Fibroblast of skin of right biceps (primary cell): ENCODE data around the gene SSTR5.
A peak's percentile ranks its signal among the peaks of the same experiment; 100 is the strongest.
"Not testable (repeated sequence)": the region's sequence is repeated elsewhere in the genome, so short reads cannot be mapped to it uniquely, and the experiment has no call there.

Experiments
- DNase-seq: peaks from one replicate; pipeline ENCODE4 v3.0.0-alpha.2; 2013

Gene SSTR5

DNA sequence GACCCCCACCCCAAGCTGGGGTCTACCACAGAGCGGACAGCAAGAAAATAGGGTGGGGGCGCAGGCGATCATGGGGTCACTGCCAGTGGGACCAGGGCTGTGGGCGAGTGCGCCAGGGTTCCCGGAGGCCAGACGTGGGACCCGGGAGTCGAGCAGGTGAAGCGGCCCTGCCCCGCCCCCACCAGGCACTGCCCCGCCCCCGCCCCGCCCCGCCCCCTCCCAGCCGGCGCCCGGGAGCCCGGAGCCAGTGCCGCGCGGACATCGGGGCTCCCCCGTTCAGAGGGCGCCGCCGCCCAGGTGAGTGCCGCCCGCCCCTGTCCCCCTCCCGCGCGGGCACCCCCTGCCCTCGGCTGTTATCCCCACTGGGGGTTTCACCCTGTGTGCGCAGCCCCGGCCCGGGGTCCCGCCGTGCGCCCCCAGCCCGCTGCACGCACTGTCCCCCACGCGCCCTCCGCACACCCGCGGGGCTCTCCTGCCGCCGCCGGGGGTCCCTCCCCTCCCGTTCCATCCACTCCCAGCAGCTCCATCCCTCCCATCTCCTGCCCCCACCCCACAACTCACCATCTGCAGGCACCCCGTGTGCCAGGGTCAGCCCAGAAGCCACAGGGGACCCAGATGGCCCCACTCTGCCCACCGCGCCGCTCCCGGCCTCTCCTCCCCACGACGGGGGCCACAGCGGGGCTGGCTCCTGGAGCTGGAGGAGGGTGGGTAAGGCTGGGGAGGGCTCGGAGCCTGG lies at the start of gene SSTR5:
SSTR5 (plus strand) TSS at position 222 of the 736 bp plus-strand sequence. CDS start 6,122 bp downstream, outside the sequence.
- DNase-seq: no peak

DNA sequence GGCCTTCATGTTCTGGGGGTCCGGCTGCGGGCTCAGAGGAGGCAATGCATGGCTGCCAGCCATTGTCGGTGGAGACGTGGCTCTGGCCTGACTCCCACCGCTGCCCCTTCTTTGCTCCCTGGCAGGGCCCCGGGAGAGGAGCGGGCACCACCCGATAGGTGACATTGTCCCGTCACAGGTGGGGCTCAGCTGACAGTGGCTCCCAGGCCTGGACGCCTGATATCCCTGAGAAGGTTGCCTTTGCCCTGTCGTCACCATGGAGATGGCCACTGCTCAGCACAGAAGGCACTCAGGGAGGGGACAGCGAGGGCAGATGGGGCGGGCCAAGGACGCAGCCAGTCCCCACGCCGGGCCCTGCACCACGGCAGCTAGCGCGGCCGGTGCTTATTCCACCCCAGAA lies 48.4 kb upstream of the SSTR5 start:
- no peak for DNase-seq

DNA sequence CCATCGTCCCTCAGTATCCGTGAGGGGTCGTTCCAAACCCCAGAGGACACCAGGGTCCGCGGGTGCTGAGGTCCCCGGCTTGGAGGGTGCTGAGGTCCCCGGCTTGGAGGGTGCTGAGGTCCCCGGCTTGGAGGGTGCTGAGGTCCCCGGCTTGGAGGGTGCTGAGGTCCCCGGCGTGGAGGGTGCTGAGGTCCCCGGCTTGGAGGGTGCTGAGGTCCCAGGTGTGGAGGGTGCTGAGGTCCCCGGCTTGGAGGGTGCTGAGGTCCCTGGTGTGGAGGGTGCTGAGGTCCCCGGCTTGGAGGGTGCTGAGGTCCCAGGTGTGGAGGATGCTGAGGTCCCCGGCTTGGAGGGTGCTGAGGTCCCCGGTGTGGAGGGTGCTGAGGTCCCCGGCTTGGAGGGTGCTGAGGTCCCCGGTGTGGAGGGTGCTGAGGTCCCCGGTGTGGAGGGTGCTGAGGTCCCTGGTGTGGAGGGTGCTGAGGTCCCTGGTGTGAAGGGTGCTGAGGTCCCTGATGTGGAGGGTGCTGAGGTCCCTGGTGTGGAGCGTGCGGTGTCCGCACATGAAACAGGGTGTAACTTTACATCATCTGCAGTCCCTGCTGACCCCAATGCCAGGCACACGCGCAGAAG lies 47.3 kb upstream of the SSTR5 start:
- not testable (repeated sequence) for DNase-seq

DNA sequence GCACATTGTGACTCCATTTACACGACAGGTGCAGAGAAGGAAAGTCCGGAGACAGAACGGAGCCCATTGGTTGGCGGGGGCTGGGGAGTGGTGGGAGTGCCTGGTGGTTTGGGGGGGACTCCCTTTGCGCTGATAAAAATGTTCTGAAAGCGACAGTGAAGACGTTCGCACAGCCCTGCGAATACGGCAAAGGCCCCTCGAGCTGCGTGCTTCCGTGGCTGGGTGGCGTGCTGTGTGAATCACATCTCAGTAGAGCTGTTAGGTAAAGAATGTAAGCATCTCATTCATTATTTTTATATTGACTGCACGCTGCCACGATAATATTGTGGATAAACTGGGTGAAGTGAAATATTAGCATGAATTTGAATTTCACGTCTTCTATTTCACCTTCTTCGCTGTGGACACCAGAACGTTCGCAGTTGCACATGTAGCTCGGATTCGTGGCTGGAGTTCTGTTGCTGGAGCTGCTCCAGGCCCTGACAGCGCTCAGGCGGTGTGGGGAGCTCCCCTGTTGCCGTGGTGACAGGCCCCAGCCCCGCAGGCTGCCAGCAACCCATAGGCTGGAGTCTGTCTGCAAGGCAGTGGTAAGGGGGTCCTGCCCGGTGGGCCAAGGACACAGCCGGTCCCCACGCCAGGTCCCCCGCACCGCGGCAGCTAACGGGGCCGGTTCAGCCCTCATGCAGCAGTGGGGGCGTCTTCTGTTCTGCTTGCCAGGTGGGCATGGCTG lies 46.3 kb upstream of the SSTR5 start:
- DNase-seq: no peak

DNA sequence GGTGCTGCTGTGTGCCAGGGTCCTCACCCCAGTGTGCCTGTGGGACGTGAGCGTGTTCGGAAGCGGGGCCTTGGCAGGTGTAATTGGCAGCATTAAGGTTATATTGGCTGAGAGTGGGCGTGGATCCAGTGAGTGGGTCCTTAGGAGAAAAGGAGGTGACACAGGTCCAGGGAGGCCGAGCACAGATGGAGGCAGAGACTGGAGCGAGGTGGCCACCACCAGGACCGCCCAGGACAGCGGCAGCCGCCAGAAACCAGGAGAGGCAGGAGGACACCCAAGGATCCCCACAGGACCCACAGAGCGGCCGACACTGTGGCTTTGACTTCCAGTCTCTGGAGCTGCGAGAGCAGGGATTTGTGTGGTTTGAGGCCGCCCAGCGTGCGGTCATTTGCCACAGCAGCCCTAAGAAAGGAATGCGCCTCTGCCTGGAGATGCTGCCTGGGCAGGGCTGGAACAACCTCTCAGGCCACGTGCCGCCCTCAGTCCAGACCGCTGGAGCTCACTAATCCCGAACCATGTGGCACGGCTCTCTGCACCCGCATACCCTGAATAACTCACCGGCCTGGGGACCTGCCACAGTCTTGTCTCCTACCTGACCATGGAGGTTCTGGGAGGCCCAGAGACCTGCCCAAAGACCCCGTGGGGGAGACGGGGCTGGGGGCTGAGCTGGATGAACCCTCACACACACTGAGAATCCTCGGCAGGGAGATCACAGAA lies 45.6 kb upstream of the SSTR5 start:
- no peak for DNase-seq

DNA sequence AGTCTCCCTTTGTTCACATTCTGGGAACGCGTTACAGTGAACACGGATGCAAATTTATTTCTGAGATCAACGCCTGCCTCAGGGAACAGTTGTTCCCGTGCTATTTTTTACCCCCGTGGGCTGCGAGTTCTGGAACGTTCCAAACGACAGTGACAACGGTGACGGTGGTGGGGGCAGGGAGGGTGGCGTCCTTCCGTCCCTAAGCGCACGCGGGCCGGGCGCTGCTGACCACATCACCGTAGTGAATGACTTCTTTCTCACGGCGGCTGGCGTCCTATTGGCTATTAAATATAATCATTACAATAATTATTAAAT lies 45.1 kb upstream of the SSTR5 start:
- DNase-seq: no peak

DNA sequence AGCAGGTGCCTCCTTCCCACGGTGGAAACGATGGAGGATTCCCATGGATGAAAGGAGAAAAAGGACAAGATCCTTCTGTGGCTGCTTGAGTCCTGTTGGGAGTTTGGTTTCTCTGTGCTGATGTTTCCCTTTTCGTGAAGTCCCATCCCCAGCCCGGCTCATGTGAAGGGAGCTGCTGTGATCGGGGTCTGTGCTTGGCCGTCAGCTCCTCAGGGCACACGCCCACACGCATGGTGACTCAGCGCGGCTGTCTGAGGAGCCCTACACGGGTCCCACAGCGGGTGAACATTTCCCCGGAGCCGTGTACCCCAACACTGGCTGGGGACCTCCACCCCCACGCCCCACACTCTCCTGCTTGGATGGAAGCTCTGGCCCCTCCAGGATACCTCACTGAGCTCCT lies 44.5 kb upstream of the SSTR5 start:
- DNase-seq: no peak

DNA sequence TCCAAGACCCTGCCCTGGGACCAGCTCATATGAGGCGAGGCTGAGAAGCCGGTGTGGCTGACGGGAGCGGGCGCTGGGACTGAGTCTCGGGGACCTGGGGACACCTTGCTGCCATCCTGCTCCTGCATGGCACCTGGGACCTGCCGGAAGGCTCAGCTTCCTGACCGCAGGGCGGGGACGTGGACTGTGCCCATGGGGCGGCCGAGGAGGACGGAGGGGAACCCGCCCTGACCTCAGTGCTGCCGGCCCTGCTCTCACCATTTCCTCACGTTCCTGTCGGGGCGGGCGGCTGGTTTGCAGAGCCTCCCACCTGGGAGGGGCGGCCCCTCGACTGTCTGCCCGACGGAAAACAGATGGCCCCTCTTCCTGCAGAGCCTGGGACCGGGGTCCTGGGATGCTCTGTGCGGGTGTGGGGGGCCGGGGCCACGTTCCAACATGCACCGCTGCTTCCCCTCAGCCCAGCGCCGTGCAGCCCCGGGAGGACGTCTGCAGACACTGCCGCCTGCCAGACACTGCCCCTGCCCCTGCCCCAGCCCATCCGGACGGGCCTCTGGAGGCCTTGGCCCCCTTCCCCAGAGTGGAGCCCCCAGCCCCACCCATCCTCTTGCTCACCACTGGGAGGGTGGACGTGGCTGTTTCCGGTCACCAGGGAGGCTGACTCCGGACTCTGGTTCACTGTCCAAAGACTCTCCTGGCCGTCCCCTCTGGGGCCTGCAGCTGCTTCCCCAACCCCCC lies 43.9 kb upstream of the SSTR5 start:
- DNase-seq: no peak

DNA sequence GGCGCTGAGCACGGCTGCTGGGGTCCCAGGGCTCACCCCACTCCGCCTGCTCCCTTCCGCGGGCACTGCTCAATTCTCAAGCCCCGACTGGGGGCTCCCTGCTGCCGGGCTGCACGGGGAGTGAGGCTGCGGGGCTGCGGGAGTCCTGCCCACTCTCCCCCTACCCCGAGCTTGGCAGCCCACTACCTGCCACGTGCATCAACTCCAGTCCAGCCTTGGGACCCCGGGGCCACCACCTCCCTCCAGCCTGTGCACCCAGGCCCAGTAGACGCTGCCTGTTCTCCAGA lies 43.3 kb upstream of the SSTR5 start:
- DNase-seq: no peak

DNA sequence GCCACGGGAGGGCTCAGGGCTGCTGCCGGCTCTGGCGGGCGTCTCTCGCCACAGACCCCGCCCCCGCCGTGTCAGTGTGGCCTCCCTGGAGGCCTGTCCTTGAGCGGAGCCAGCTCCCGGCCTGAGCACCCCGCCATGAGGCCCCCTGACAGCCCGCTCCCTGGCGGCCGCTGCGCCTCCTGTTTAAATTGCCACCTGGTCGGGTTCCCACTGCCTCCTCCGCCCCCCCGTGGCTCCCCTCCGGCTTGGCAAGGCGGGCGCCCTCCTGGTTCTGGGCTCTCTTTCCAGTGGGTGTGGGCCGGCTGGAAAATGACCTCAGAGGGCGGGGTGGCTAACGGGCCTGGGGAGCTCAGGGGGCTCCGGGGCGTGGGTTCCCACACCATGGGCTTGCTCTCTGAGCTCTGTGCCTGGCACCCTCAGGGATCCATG lies 42.1 kb upstream of the SSTR5 start:
- no peak for DNase-seq

DNA sequence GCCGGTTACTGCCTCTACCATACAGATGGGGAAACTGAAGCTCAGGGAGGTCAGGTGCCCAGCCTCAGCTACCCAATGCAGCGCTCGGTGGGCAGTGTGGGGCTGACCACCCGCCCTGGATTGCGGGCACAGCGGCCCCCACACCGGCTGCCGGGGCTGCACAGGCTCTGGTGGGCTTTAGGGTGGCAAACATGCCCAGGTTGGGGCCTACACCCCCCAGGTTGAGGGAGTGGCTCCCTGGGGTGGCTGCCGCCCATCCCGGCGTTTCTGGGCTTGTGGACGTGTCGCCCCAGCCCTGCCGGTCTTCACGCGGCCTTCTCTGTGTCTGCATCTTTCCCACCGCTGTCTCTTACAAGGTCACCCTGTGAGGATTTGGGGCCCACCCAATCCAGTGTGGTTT lies 40.9 kb upstream of the SSTR5 start:
- DNase-seq: no peak

DNA sequence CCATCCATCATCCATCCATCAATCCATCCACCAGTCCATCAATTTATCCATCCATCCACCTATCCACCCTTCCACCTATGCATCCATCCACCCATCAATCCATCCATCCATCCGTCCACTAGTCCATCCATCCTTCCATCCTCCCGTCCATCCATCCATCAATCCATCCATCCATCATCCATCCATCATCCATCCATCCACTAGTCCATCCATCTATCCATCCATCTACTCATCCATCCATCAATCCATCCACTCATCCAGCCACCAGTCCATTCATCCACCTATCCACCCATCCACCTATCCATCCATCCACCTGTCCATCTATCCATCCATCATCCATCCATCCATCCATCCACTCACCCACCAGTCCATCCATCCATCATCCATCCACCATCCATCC lies 39.9 kb upstream of the SSTR5 start:
- DNase-seq: no peak

DNA sequence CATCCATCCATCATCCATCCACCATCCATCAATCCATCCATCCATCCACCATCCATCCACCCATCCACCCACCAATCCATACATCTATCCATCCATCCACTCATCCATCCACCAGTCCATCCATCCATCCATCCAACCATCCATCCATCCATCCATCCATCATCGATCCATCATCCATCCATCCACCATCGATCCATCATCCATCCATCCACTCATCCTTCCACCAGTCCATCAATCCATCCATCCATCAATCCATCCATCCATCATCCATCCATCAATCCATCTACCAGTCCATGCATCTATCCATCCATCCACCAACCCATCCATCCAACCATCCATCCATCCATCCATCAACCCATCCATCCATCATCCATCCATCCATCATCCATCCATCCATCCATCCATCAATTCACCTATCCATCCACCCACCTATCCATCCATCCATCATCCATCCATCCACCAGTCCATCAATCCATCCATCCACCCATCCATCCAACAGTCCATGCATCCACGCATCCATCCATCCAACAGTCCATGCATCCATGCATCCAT lies 39.3 kb upstream of the SSTR5 start:
- DNase-seq: no peak

DNA sequence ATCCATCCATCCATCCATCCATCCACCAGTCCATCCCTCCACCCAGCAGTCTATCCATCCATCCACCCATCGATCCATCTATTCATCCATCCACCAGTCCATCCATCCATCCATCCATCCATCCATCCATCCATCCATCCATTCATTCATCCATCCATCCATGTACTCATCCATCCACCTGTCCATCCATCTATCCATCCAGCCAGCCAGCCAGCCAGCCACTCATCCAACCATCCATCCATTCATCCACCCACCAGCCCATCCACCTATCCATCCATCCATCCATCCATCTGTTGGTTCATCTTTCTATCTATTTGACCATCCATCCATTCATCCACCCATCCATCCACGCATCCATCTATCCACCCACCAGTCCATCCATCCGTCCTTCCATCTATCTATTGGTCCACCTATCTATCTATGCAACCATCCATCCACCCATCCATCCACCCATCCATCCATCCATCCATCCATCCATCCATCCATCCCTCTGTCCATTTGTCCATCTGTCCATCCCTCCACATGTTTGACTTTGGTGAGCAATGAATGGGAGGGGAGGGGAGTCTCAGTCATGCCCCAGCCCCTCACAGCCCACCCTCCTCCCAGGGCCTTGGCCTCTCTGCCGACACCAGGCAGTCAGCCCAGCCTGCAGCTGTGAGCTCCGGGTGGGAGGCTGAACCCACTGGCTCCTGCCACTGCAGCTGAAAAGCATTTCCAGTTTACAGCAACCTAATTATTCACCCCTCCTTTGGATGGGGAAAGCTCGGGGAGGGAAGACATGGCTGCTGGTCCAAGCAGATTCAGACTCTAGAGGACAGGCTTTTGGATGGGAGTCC lies 38.1 kb upstream of the SSTR5 start:
- DNase-seq: no peak

DNA sequence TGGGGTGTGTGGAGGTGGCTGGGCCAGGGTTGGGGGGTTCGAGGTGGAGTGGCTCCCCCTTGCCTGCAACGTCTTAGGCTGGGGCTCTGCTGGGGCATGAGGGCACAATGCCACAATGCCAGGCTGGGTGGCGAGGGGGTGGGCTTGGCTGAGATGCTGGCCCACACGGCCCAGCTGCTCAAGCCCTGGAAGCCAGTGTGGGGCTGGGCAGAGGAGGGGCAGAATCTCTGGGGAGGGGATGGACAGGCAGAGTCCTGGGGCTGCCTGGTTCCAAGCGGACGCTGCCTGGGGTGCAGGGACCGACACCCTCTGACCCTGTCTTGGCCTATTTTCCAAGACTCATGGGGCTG lies 37.5 kb upstream of the SSTR5 start:
- no peak for DNase-seq

DNA sequence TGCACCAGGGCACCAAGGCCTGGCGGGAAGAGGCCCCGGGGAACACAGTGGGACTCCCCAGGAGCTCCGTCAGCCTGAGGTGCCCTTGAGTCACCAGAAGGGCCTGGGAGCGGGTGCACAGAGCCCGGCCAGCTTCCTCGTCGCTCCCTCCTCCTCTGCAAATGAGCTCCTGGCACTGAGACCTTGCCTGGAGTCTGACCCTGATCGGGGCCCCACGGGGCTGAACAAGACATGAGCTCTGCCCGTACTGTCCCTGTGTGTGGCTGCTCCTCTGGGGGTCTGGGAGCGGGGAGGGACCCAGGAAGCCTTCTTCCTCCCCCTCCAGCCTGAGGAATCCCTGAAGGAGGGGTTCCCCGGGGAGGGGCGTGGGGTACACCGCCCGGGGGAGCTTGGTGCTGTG lies 36.4 kb upstream of the SSTR5 start:
- no peak for DNase-seq

DNA sequence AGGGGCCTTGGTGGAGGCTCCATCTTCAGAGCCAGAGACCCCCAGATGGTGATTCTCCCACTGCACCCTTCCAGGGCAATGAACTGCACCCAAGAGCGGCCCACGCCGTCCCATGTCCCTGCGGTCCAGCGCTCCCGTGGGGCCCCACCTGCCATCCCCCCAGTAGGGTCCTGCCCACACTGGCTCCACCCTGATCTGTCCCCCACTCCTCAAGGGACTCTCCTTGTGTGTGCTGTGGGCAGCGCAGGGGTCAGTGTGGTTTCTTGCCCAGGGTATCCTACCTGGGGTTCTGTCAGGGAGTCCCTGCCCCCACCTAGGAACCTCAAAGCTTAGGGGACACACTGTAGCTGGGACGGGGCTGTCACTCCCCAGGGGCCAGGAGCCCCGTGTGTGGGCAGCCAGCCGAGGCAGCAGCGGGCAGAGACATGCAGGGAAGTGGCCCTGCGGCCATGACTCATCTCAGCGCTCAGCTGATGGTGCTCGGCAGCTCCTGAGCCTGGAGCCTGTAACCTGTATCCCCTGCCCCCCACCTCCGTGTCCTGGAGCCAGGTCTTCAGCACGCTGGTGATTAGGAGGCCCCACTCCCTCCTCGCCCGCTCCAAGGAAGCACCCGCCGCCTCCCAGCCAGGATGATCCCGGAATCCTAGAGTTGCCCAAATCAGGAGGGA lies 35.7 kb upstream of the SSTR5 start:
- DNase-seq: peak; percentile 21

DNA sequence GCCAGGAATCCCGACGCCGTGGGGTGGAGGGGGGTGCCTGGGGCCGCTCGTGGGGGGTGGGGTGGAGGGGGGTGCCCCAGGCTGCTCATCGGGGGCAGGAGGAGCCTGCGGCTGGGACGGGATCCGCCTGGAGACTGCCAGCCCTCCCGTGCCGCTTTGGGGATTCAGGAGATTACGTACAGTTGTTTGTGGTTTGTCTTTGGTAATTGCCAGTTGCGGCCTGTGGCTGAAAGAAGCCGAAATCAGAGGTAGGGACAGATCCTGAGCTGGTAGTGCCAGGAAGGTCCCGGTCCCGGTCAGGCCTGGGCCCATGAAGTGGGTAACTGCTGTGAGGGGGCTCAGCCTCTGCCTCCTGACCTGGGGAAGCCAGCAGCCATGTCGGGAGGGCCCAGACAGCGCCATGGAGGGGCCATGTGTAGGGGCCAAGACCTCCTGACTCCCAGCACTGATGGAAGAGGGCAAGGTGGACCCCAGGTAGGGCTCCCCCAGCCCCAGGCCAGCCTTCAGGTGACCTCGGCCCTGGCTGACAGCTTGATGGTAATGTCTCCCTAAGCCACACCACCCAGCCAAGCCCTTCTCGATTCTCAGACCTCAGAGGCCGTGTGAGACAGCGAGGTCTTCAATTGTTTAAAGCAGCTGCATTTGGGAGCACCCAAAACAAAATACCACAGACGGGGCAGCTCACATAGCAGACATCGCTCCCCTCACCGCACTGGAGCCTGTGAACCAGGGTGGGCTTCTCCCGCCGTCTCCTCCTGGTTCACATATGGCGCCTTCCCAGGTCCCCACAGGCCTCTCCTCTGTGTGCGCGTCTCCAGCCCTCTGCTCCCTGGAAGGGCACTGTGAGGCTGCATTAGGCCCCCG lies 34.9 kb upstream of the SSTR5 start:
- peak; percentile 3 for DNase-seq

DNA sequence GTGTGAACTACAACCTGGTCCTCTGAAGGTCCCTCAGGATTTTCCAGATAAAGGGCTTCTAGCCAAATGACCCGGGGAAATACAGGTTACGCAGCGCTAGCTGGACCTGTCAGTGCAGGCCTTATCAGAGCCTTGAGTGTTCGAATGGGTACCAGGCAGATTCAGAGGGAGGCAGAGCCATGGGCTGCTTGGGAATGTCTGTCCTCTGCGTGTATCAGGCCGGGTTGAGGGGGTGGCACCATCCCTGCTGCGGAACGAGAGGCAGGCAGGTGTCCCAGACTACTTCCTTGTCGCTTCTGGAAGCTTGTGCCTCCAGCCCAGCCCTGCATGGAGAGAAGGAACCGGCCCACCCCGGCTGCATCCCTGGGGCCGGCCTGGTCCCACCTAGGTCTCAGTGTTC lies 33.6 kb upstream of the SSTR5 start:
- DNase-seq: no peak

DNA sequence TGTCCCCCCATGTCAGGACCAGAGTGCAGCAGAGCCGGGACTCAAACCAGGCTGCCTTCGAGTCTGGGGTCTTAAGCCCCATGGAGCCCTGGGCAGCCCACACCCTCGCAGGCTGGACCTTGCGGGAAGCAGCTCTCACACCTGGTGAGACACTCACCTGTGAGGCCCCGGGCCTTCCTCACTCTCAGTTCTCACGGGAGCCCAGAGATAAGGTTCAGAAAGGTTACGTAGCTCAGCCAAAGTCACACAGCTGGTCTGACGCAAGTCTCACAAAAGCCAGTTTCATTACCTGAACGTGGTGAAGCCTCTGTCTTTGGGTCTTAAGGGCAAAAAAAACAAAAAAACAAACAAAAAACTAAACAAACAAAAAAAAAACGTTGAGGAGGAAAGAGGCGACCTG lies 32.8 kb upstream of the SSTR5 start:
- no peak for DNase-seq
